Measurements from ENCODE around the gene GIT1. TPM values are rescaled to one million over a fixed set of nuclear protein-coding genes. Genes with fewer than 3 reads are reported as not detected.
A peak's percentile ranks its signal among the peaks of the same experiment; 100 is the strongest.

Gene GIT1
- total and polyA plus RNA-seq, 9 of the 15 experiments (the other 6 are each of a cell fraction or from before 2014, with no cell fraction given), result 0.35 to 35.3 (median 17.1) TPM

- TF ChIP-seq ZMIZ1 (IDR thresholded peaks at IDR 0.05; ENCODE audit: low read depth in 2 of 2, low read length in 2 of 2) (peak in 1 of 2 experiments; percentile 61; a peak in 1 of 4 replicates), KDM4B (IDR thresholded peaks at IDR 0.05; ENCODE audit: borderline replicate concordance in 2 of 2, low read depth in 1 of 2) (no peak), BACH1 (tag; IDR thresholded peaks at IDR 0.05) (peak; percentile 80), CCNT2 (IDR thresholded peaks at IDR 0.05; ENCODE audit: borderline replicate concordance, extremely low read depth, insufficient read length, low read depth, low read length) (peak; percentile 70), TCF15 (CRISPR knock-in tag; IDR thresholded peaks at IDR 0.05) (no peak), HMG20A (CRISPR knock-in tag; conservative IDR thresholded peaks at IDR 0.05) (no peak), ZNF609 (CRISPR knock-in tag; IDR thresholded peaks at IDR 0.05; ENCODE audit: borderline replicate concordance) (peak; percentile 51; the same call in 1 of the 2 replicates), NKRF (IDR thresholded peaks at IDR 0.05; ENCODE audit: borderline replicate concordance) (no peak), BCL6 (CRISPR knock-in tag; IDR thresholded peaks at IDR 0.05) (no peak), HDAC6 (IDR thresholded peaks at IDR 0.05; ENCODE audit: low read depth, low read length) (no peak), CCAR2 (IDR thresholded peaks at IDR 0.05; ENCODE audit: low read depth, low read length) (no peak), ILK (tag; IDR thresholded peaks at IDR 0.05; ENCODE audit: borderline replicate concordance, low read depth) (no peak), RFX1 (IDR thresholded peaks at IDR 0.05) (no peak), TAF1 (IDR thresholded peaks at IDR 0.05; ENCODE audit: control insufficient read depth, extremely low read depth, insufficient read depth, low read length, severe bottlenecking) (peak; percentile 24), ZBED1 (IDR thresholded peaks at IDR 0.05) (no peak), NFRKB (IDR thresholded peaks at IDR 0.05; ENCODE audit: low read depth) (no peak), ZNF124 (CRISPR knock-in tag; IDR thresholded peaks at IDR 0.05) (no peak)
Measured at GRCh38 chr17:29557085-29557738, 32.2 kb downstream of the GIT1 start (continued).

All from K562 (cell line).